ENCODE measurements around the gene SCGB2A2. TPM values are rescaled to one million over a fixed set of nuclear protein-coding genes. Genes with fewer than 3 reads are reported as not detected.

SCGB2A2 gene
- total RNA-seq = not detected

- no peaks in the 10 kb centered on the region for H3K4me1 Mint-ChIP-seq
- H3K9me3 Mint-ChIP-seq = no peaks in the 10 kb centered on the region
- no peak within 1 kb of the TSS for H3K27ac Mint-ChIP-seq
- H3K36me3 Mint-ChIP-seq (ENCODE audit: low read depth) = no peaks in the 10 kb centered on the region
- no peak within 1 kb of the TSS for H3K4me3 Mint-ChIP-seq
- peaks cover 16% of the 10 kb centered on the region for H3K27me3 Mint-ChIP-seq
- ATAC-seq (replicated peaks) = no peak
These were observed at the start of gene SCGB2A2 for GRCh38 chr11:62269654-62270278. Gene SCGB2A2 (plus strand): TSS chr11:62270158. CDS start chr11:62270217, 59 bp downstream.

GRCh38 chr11:62221498-62221897, 48.5 kb upstream of the SCGB2A2 start:
- no peak for ATAC-seq (replicated peaks)
- Mint-ChIP-seq H3K4me1 (no peaks in the 10 kb centered on the region), H3K27ac (no peak overlapping the region), H3K27me3 (peaks cover 15% of the 10 kb centered on the region), H3K9me3 (peaks cover 29% of the 10 kb centered on the region), H3K4me3 (no peak overlapping the region), H3K36me3 (ENCODE audit: low read depth) (no peaks in the 10 kb centered on the region)

GRCh38 chr11:62223095-62223494, 46.9 kb upstream of the SCGB2A2 start:
- H3K9me3 Mint-ChIP-seq = peaks cover 29% of the 10 kb centered on the region
- H3K4me3 Mint-ChIP-seq = no peak overlapping the region
- H3K27ac Mint-ChIP-seq = peak overlapping the region; percentile 26
- ATAC-seq (replicated peaks) = no peak
- H3K27me3 Mint-ChIP-seq = peaks cover 5% of the 10 kb centered on the region
- H3K36me3 Mint-ChIP-seq (ENCODE audit: low read depth) = no peaks in the 10 kb centered on the region
- no peaks in the 10 kb centered on the region for H3K4me1 Mint-ChIP-seq

GRCh38 chr11:62233730-62234129, 36.2 kb upstream of the SCGB2A2 start:
- H3K9me3 Mint-ChIP-seq = no peaks in the 10 kb centered on the region
- no peak overlapping the region for H3K27ac Mint-ChIP-seq
- no peaks in the 10 kb centered on the region for H3K36me3 Mint-ChIP-seq (ENCODE audit: low read depth)
- H3K4me3 Mint-ChIP-seq = no peak overlapping the region
- no peak for ATAC-seq (replicated peaks)
- H3K27me3 Mint-ChIP-seq = peaks cover 46% of the 10 kb centered on the region
- H3K4me1 Mint-ChIP-seq = no peaks in the 10 kb centered on the region

- Mint-ChIP-seq H3K4me1 (no peaks in the 10 kb centered on the region), H3K9me3 (no peaks in the 10 kb centered on the region), H3K27ac (no peak overlapping the region), H3K27me3 (peaks cover 41% of the 10 kb centered on the region), H3K4me3 (no peak overlapping the region), H3K36me3 (ENCODE audit: low read depth) (no peaks in the 10 kb centered on the region)
- ATAC-seq (replicated peaks) = no peak
These were observed 33.8 kb upstream of the SCGB2A2 start for GRCh38 chr11:62236187-62236586.

GRCh38 chr11:62237499-62237898, 32.5 kb upstream of the SCGB2A2 start:
- Mint-ChIP-seq H3K9me3 (no peaks in the 10 kb centered on the region), H3K27me3 (peaks cover 38% of the 10 kb centered on the region), H3K4me1 (no peaks in the 10 kb centered on the region), H3K4me3 (no peak overlapping the region), H3K27ac (no peak overlapping the region), H3K36me3 (ENCODE audit: low read depth) (no peaks in the 10 kb centered on the region)
- no peak for ATAC-seq (replicated peaks)

GRCh38 chr11:62238151-62238550, 31.8 kb upstream of the SCGB2A2 start:
- no peaks in the 10 kb centered on the region for H3K36me3 Mint-ChIP-seq (ENCODE audit: low read depth)
- no peaks in the 10 kb centered on the region for H3K4me1 Mint-ChIP-seq
- H3K27ac Mint-ChIP-seq = no peak overlapping the region
- no peak for ATAC-seq (replicated peaks)
- H3K27me3 Mint-ChIP-seq = peaks cover 39% of the 10 kb centered on the region
- no peak overlapping the region for H3K4me3 Mint-ChIP-seq
- no peaks in the 10 kb centered on the region for H3K9me3 Mint-ChIP-seq

- Mint-ChIP-seq H3K27me3 (peaks cover 32% of the 10 kb centered on the region), H3K4me3 (no peak overlapping the region), H3K36me3 (ENCODE audit: low read depth) (no peaks in the 10 kb centered on the region), H3K4me1 (no peaks in the 10 kb centered on the region), H3K9me3 (no peaks in the 10 kb centered on the region), H3K27ac (no peak overlapping the region)
- no peak for ATAC-seq (replicated peaks)
These were observed 28.9 kb upstream of the SCGB2A2 start for GRCh38 chr11:62241095-62241494.

- ATAC-seq (replicated peaks) = no peak
- Mint-ChIP-seq H3K27me3 (peaks cover 39% of the 10 kb centered on the region), H3K27ac (no peak within 1 kb of the TSS), H3K4me3 (no peak within 1 kb of the TSS), H3K36me3 (ENCODE audit: low read depth) (no peaks in the 10 kb centered on the region), H3K4me1 (no peaks in the 10 kb centered on the region), H3K9me3 (no peaks in the 10 kb centered on the region)
These were observed 27.9 kb upstream of the SCGB2A2 start, which contains the start of gene SCGB1D2 for GRCh38 chr11:62242021-62242420. Gene SCGB1D2 (plus strand): TSS chr11:62242239. CDS start chr11:62242308, 69 bp downstream.

GRCh38 chr11:62245271-62245753, 24.6 kb upstream of the SCGB2A2 start:
- Mint-ChIP-seq H3K9me3 (peaks cover 11% of the 10 kb centered on the region), H3K27me3 (peaks cover 51% of the 10 kb centered on the region), H3K27ac (no peak overlapping the region), H3K36me3 (ENCODE audit: low read depth) (no peaks in the 10 kb centered on the region), H3K4me1 (no peaks in the 10 kb centered on the region), H3K4me3 (no peak overlapping the region)
- peak; percentile 14 for ATAC-seq (replicated peaks)

GRCh38 chr11:62251698-62252097, 18.3 kb upstream of the SCGB2A2 start:
- Mint-ChIP-seq H3K4me3 (no peak overlapping the region), H3K4me1 (no peaks in the 10 kb centered on the region), H3K27ac (no peak overlapping the region)

GRCh38 chr11:62253999-62254542, 15.9 kb upstream of the SCGB2A2 start:
- no peaks in the 10 kb centered on the region for H3K4me1 Mint-ChIP-seq
- no peak overlapping the region for H3K27ac Mint-ChIP-seq
- no peak overlapping the region for H3K4me3 Mint-ChIP-seq
- H3K9me3 Mint-ChIP-seq = peaks cover 27% of the 10 kb centered on the region
- H3K27me3 Mint-ChIP-seq = peaks cover 25% of the 10 kb centered on the region
- no peaks in the 10 kb centered on the region for H3K36me3 Mint-ChIP-seq (ENCODE audit: low read depth)
- ATAC-seq (replicated peaks) = no peak

More at GRCh38 chr11:62251698-62252097, 18.3 kb upstream of the SCGB2A2 start:
- H3K36me3 Mint-ChIP-seq (ENCODE audit: low read depth) = no peaks in the 10 kb centered on the region
- H3K9me3 Mint-ChIP-seq = peaks cover 27% of the 10 kb centered on the region
- peaks cover 36% of the 10 kb centered on the region for H3K27me3 Mint-ChIP-seq
- ATAC-seq (replicated peaks) = no peak

- ATAC-seq (replicated peaks) = no peak
- peaks cover 15% of the 10 kb centered on the region for H3K27me3 Mint-ChIP-seq
- H3K4me3 Mint-ChIP-seq = no peak overlapping the region
- no peak overlapping the region for H3K27ac Mint-ChIP-seq
- peaks cover 9% of the 10 kb centered on the region for H3K9me3 Mint-ChIP-seq
- H3K36me3 Mint-ChIP-seq (ENCODE audit: low read depth) = no peaks in the 10 kb centered on the region
- no peaks in the 10 kb centered on the region for H3K4me1 Mint-ChIP-seq
These were observed 13.7 kb upstream of the SCGB2A2 start for GRCh38 chr11:62256281-62256680.

GRCh38 chr11:62260261-62260953, 9.6 kb upstream of the SCGB2A2 start:
- Mint-ChIP-seq H3K36me3 (ENCODE audit: low read depth) (no peaks in the 10 kb centered on the region), H3K4me3 (no peak overlapping the region), H3K27ac (no peak overlapping the region), H3K27me3 (peaks cover 10% of the 10 kb centered on the region), H3K4me1 (peaks cover 6% of the 10 kb centered on the region), H3K9me3 (no peaks in the 10 kb centered on the region)
- no peak for ATAC-seq (replicated peaks)

- ATAC-seq (replicated peaks) = peak; percentile 36
- Mint-ChIP-seq H3K9me3 (no peaks in the 10 kb centered on the region), H3K4me1 (peaks cover 6% of the 10 kb centered on the region)
These were observed 6.0 kb upstream of the SCGB2A2 start for GRCh38 chr11:62264004-62264403.

More at GRCh38 chr11:62264004-62264403, 6.0 kb upstream of the SCGB2A2 start:
- Mint-ChIP-seq H3K4me3 (peak overlapping the region; percentile 47), H3K36me3 (ENCODE audit: low read depth) (no peaks in the 10 kb centered on the region), H3K27me3 (peaks cover 7% of the 10 kb centered on the region), H3K27ac (peak overlapping the region; percentile 85)

All from activated T-helper 17 cell treated with anti-CD3 and anti-CD28 coated beads, Interleukin-2, amount 50 U/mL, for 72 hours (primary cell).